Colonic mucosa (tissue), 4 donors: ENCODE measurements around the gene OBSCN. TPM values are rescaled to one million over a fixed set of nuclear protein-coding genes. Genes with fewer than 3 reads are reported as not detected.
"Not testable (repeated sequence)": the region's sequence is repeated elsewhere in the genome, so short reads cannot be mapped to it uniquely, and the experiment has no call there.

Experiments used
- DNase-seq: peaks from one replicate; pipeline ENCODE4 v3.0.0-alpha.2; 2020
- H3K27ac ChIP-seq: fragments of 200-600 bp; one replicate; pipeline ENCODE4 v1.8.0; 2021
- H3K27me3 ChIP-seq: fragments of 200-600 bp; one replicate; pipeline ENCODE4 v1.8.0; 2021
- H3K36me3 ChIP-seq: fragments of 200-600 bp; one replicate; pipeline ENCODE4 v1.8.0; 2021
- H3K4me1 ChIP-seq: fragments of 200-600 bp; one replicate; pipeline ENCODE4 v1.8.0; 2021; ENCODE audit warnings: mild to moderate bottlenecking
- H3K4me3 ChIP-seq: fragments of 200-600 bp; one replicate; pipeline ENCODE4 v1.8.0; 2021
- H3K9ac ChIP-seq, 2 donors: one replicate each; pipeline ENCODE4 v1.7.0; 2013; ENCODE audit warnings: control low read depth in 2 of 2, low read depth in 2 of 2, low read length in 2 of 2
- H3K9me3 ChIP-seq: fragments of 200-600 bp; one replicate; pipeline ENCODE4 v1.8.0; 2021
- CTCF ChIP-seq: fragments of 200-600 bp; IDR thresholded peaks from one replicate; pipeline ENCODE4 v1.8.0; 2022; ENCODE audit warnings: antibody characterized with exemption, mild to moderate bottlenecking
- intact Hi-C: fragments of 100-400 bp; cut with DNase I; formaldehyde crosslinking; loops from one replicate; pipeline ENCODE4 v1.14.1; 2022
- total RNA-seq, 2 donors: library from RNA; stranded (reverse); fragmentation: NEBNext Ultra II Directional in 1 of 2; extraction: Animal tissue kit (Norgen Biotek cat#: 25700) in 1 of 2; gene quantifications; one replicate each; pipeline ENCODE4 v1.2.1, GENCODE V29; 2021
- donor health status: healthy.
- donor health status: DM: no; HTN: no; CAD: no.
- donor health status: DM: no; HTN: no; CAD: no.

OBSCN gene
- total RNA-seq, 2 donors from 2014 or later: 3.6 to 7.9 TPM

- H3K4me3 ChIP-seq: no peak overlapping the region
- intact Hi-C loops: loop anchor here (10.0 kb wide), 1 partner anchor 285 kb away; no protein-coding TSS in a partner anchor
- TF ChIP-seq CTCF: no peak
- DNase-seq: peak; percentile 9
- no peaks in the 10 kb centered on the region for H3K36me3 ChIP-seq
- no peaks in the 10 kb centered on the region for H3K9me3 ChIP-seq
- no peak overlapping the region for H3K9ac ChIP-seq
- no peaks in the 10 kb centered on the region for H3K4me1 ChIP-seq
- no peak overlapping the region for H3K27ac ChIP-seq
- no peaks in the 10 kb centered on the region for H3K27me3 ChIP-seq
These were observed 12.3 kb downstream of the OBSCN start for GRCh38 chr1:228219962-228220780.

- H3K4me1 ChIP-seq, H3K4me3 ChIP-seq, H3K9ac ChIP-seq, intact Hi-C loops, H3K36me3 ChIP-seq, H3K27me3 ChIP-seq, H3K27ac ChIP-seq, H3K9me3 ChIP-seq: not testable (repeated sequence)
- peak; percentile 2 for DNase-seq
These were observed 13.3 kb downstream of the OBSCN start for GRCh38 chr1:228221097-228221496.

- intact Hi-C loops: no loop called here
- no peak for DNase-seq
- no peak for TF ChIP-seq CTCF
These were observed 14.7 kb downstream of the OBSCN start for GRCh38 chr1:228222548-228222947.

GRCh38 chr1:228224198-228225164 is 16.6 kb downstream of the OBSCN start:
- no peaks in the 10 kb centered on the region for H3K36me3 ChIP-seq
- TF ChIP-seq CTCF: no peak
- H3K4me1 ChIP-seq: no peaks in the 10 kb centered on the region
- no peak overlapping the region for H3K27ac ChIP-seq
- no peaks in the 10 kb centered on the region for H3K27me3 ChIP-seq
- H3K9ac ChIP-seq: no peak overlapping the region
- peak; percentile 13 for DNase-seq
- H3K9me3 ChIP-seq: no peaks in the 10 kb centered on the region
- H3K4me3 ChIP-seq: no peak overlapping the region
- intact Hi-C loops: no loop called here

More at GRCh38 chr1:228222548-228222947, 14.7 kb downstream of the OBSCN start:
- Histone ChIP-seq H3K4me3 (no peak overlapping the region), H3K27me3 (no peaks in the 10 kb centered on the region), H3K27ac (no peak overlapping the region), H3K9ac (no peak overlapping the region), H3K9me3 (no peaks in the 10 kb centered on the region), H3K36me3 (no peaks in the 10 kb centered on the region), H3K4me1 (no peaks in the 10 kb centered on the region)

- H3K27ac ChIP-seq: no peak overlapping the region
- no peaks in the 10 kb centered on the region for H3K27me3 ChIP-seq
- intact Hi-C loops: no loop called here
- H3K36me3 ChIP-seq: no peaks in the 10 kb centered on the region
- no peak overlapping the region for H3K9ac ChIP-seq
- DNase-seq: peak; percentile 0
- no peak overlapping the region for H3K4me3 ChIP-seq
- no peak for TF ChIP-seq CTCF
- H3K4me1 ChIP-seq: no peaks in the 10 kb centered on the region
- H3K9me3 ChIP-seq: no peaks in the 10 kb centered on the region
These were observed 17.4 kb downstream of the OBSCN start for GRCh38 chr1:228225165-228225710.
